Measurements from ENCODE around the gene KAT6B. TPM values are rescaled to one million over a fixed set of nuclear protein-coding genes. Genes with fewer than 3 reads are reported as not detected.

The KAT6B gene
- total RNA-seq, 6 experiments from 2014 or later, result 17.8 to 27.5 (median 23.6) TPM

GRCh38 chr10:74903491-74903890, 77.1 kb downstream of the KAT6B start:
- Mint-ChIP-seq H3K27ac (no peak overlapping the region), H3K36me3 (ENCODE audit: low read depth) (no peaks in the 10 kb centered on the region; the same call in 1 of the 2 replicates), H3K27me3 (ENCODE audit: insufficient read depth) (no peaks in the 10 kb centered on the region; the same call in 1 of the 2 replicates), H3K4me3 (no peak overlapping the region), H3K9me3 (no peaks in the 10 kb centered on the region), H3K4me1 (ENCODE audit: low read depth) (peaks cover 14% of the 10 kb centered on the region)
- DNase-seq, result no peak
- no peak for TF ChIP-seq CTCF (IDR thresholded peaks at IDR 0.05)

DNA sequence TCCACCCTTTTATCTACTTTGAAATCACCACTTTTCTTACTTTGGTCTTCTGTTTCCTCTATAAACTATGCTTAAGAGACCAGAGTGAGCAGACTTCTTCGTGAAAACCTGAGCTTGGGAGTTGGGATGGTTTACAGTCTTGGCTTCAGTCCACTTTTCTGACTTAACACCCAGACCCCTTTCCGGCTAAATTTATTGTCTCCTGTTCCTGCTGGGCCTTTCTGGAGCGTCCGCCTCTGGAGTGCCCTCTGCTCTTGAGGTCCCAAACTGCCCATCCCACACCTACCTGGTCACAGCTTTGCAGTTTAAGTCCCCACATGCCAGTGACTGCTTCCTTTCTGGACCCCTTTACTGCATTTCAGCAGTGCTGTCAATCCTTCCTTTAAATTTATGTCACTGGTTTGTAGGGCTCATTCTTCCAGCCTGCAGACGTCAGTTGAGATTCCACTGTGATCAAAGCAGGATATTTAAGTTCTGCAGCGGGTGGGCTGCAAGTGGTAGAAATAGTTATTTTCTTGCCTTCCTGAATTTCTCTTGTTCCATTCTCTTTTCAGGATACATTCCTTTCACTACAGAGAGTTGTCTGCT, 80.3 kb downstream of the KAT6B start:
- Mint-ChIP-seq H3K9me3 (no peaks in the 10 kb centered on the region), H3K36me3 (ENCODE audit: low read depth) (no peaks in the 10 kb centered on the region), H3K4me1 (ENCODE audit: low read depth) (peaks cover 28% of the 10 kb centered on the region), H3K27ac (no peak overlapping the region), H3K27me3 (ENCODE audit: insufficient read depth) (no peaks in the 10 kb centered on the region; the same call in none of the 2 replicates), H3K4me3 (no peak overlapping the region)
- TF ChIP-seq CTCF (IDR thresholded peaks at IDR 0.05), result no peak
- DNase-seq, result no peak

GRCh38 chr10:74909670-74910069, 83.3 kb downstream of the KAT6B start:
- DNase-seq, result peak; percentile 32
- no peak for TF ChIP-seq CTCF (IDR thresholded peaks at IDR 0.05)
- Mint-ChIP-seq H3K4me1 (ENCODE audit: low read depth) (peaks cover 23% of the 10 kb centered on the region), H3K27ac (peak overlapping the region; percentile 34), H3K4me3 (no peak overlapping the region), H3K36me3 (ENCODE audit: low read depth) (no peaks in the 10 kb centered on the region), H3K27me3 (ENCODE audit: insufficient read depth) (no peaks in the 10 kb centered on the region; the same call in none of the 2 replicates), H3K9me3 (no peaks in the 10 kb centered on the region)

- Mint-ChIP-seq H3K4me3 (no peak overlapping the region), H3K27ac (no peak overlapping the region; the same call in 1 of the 2 replicates), H3K36me3 (ENCODE audit: low read depth) (no peaks in the 10 kb centered on the region), H3K9me3 (no peaks in the 10 kb centered on the region), H3K27me3 (ENCODE audit: insufficient read depth) (no peaks in the 10 kb centered on the region; the same call in none of the 2 replicates), H3K4me1 (ENCODE audit: low read depth) (peaks cover 27% of the 10 kb centered on the region)
- TF ChIP-seq CTCF (IDR thresholded peaks at IDR 0.05), result no peak
- no peak for DNase-seq
Observed at GRCh38 chr10:74910241-74910975, 84.0 kb downstream of the KAT6B start.

- no peaks in the 10 kb centered on the region; the same call in none of the 2 replicates for H3K27me3 Mint-ChIP-seq (ENCODE audit: insufficient read depth)
- TF ChIP-seq CTCF (IDR thresholded peaks at IDR 0.05), result no peak
- H3K4me3 Mint-ChIP-seq, result no peak overlapping the region
- H3K4me1 Mint-ChIP-seq (ENCODE audit: low read depth), result peaks cover 28% of the 10 kb centered on the region
- peak; percentile 18 for DNase-seq
- H3K9me3 Mint-ChIP-seq, result no peaks in the 10 kb centered on the region
- H3K27ac Mint-ChIP-seq, result no peak overlapping the region
- H3K36me3 Mint-ChIP-seq (ENCODE audit: low read depth), result no peaks in the 10 kb centered on the region
Observed at GRCh38 chr10:74910976-74911350, 84.6 kb downstream of the KAT6B start.
